Heart left ventricle (tissue), 13 donors: Measurements from ENCODE around the gene MOXD1.

Source experiments
- POLR2A ChIP-seq, 2 donors: fragments of 450-650 bp; IDR thresholded peaks; one replicate each; pipeline ENCODE4 v1.6.1; 2017; ENCODE audit warnings: antibody characterized with exemption in 2 of 2, mild to moderate bottlenecking in 2 of 2, moderate library complexity in 2 of 2
- TF ChIP-seq, protein P1 (sequence below), 12 donors: fragments of 200-600 bp; sonication (generic) in 4 of 12; IDR thresholded peaks; one replicate each; pipeline versions ENCODE4 v1.5.0 to v1.8.0; 2018 to 2022; ENCODE audit warnings: antibody characterized with exemption in 12 of 12, mild to moderate bottlenecking in 5 of 12
- donor health status: ischemic (EF 13 %, LVEDD 7.1; RV severe dilation, severe dysfunction).
- donor health status: DM: no; HTN: yes; CAD: no.
- donor health status: DM: no; HTN: no; CAD: no.
- donor health status: ischemic (EF 25% LVEDD 6.9; RV normal size, moderate dysfunction).
- donor health status: ischemic (EF 25% LVEDD 5.7; RV mildly dilated, moderate dysfunction).
- donor health status: ischemic (EF 35%, LVEDD 5.7; RV mildly dilated, moderate dysfunction).
- donor health status: nonischemic (EF 11% LVEDD 7.7; RV severe dilation, severe dysfunction).
- donor health status: DM: yes; HTN: yes; CAD: no.
- donor health status: PGD.
- donor health status: ischemic (EF 29% LVEDD 5.4; RV normal size, mild dysfunction).
- donor health status: nonischemic (EF 23%, LVEDD 6.1; RV moderate dilation, normal function).

- TF ChIP-seq, protein P1, sequence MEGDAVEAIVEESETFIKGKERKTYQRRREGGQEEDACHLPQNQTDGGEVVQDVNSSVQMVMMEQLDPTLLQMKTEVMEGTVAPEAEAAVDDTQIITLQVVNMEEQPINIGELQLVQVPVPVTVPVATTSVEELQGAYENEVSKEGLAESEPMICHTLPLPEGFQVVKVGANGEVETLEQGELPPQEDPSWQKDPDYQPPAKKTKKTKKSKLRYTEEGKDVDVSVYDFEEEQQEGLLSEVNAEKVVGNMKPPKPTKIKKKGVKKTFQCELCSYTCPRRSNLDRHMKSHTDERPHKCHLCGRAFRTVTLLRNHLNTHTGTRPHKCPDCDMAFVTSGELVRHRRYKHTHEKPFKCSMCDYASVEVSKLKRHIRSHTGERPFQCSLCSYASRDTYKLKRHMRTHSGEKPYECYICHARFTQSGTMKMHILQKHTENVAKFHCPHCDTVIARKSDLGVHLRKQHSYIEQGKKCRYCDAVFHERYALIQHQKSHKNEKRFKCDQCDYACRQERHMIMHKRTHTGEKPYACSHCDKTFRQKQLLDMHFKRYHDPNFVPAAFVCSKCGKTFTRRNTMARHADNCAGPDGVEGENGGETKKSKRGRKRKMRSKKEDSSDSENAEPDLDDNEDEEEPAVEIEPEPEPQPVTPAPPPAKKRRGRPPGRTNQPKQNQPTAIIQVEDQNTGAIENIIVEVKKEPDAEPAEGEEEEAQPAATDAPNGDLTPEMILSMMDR (IDR thresholded peaks at IDR 0.05), result no peak
- TF ChIP-seq POLR2A (IDR thresholded peaks at IDR 0.05), result no peak
Measured at GRCh38 chr6:132357120-132357519, 44.2 kb downstream of the MOXD1 start.
